GM18507 (cell line): ENCODE data around the gene CALN1.
A peak's percentile ranks its signal among the peaks of the same experiment; 100 is the strongest.
"Not testable (repeated sequence)": the region's sequence is repeated elsewhere in the genome, so short reads cannot be mapped to it uniquely, and the experiment has no call there.

Experiments
- DNase-seq: peaks from one replicate; pipeline ENCODE4 v3.0.0; 2011; ENCODE audit warnings: low read depth; ENCODE audit not compliant: insufficient read length; ENCODE audit errors: extremely low spot score
- FAIRE-seq: peaks from 2 replicates; lab custom pipeline; 2011; peaks lifted over from hg19 to GRCh38; lab: Jason Lieb, UNC

CALN1 gene

GRCh38 chr7:71753956-71754664, 658.0 kb downstream of the CALN1 start:
- FAIRE-seq (no peak), DNase-seq (no peak)

GRCh38 chr7:71753236-71753635, 658.9 kb downstream of the CALN1 start:
- DNase-seq (no peak), FAIRE-seq (no peak)

GRCh38 chr7:71752171-71752935, 659.8 kb downstream of the CALN1 start:
- no peak for DNase-seq
- no peak for FAIRE-seq

GRCh38 chr7:71750290-71750689, 661.8 kb downstream of the CALN1 start:
- DNase-seq (no peak), FAIRE-seq (no peak)

GRCh38 chr7:71746006-71746405, 666.1 kb downstream of the CALN1 start:
- FAIRE-seq (no peak), DNase-seq (no peak)

- DNase-seq: no peak
- no peak for FAIRE-seq
Measured at GRCh38 chr7:71740174-71740560, 672.0 kb downstream of the CALN1 start.

GRCh38 chr7:71739520-71740173, 672.5 kb downstream of the CALN1 start:
- DNase-seq (no peak), FAIRE-seq (no peak)

GRCh38 chr7:71737931-71738540, 674.1 kb downstream of the CALN1 start:
- FAIRE-seq, DNase-seq: not testable (repeated sequence)

- FAIRE-seq (peak; percentile 70), DNase-seq (no peak)
Measured at GRCh38 chr7:71735961-71736556, 676.1 kb downstream of the CALN1 start.

GRCh38 chr7:71733107-71733870, 678.8 kb downstream of the CALN1 start:
- peak; percentile 30 for DNase-seq

GRCh38 chr7:71731740-71732139, 680.4 kb downstream of the CALN1 start:
- DNase-seq (no peak), FAIRE-seq (no peak)

More at GRCh38 chr7:71733107-71733870, 678.8 kb downstream of the CALN1 start:
- peak; percentile 24 for FAIRE-seq
